ENCODE results near the gene HSD11B1L.
"Not testable (repeated sequence)": the region's sequence is repeated elsewhere in the genome, so short reads cannot be mapped to it uniquely, and the experiment has no call there.

The HSD11B1L gene

DNA sequence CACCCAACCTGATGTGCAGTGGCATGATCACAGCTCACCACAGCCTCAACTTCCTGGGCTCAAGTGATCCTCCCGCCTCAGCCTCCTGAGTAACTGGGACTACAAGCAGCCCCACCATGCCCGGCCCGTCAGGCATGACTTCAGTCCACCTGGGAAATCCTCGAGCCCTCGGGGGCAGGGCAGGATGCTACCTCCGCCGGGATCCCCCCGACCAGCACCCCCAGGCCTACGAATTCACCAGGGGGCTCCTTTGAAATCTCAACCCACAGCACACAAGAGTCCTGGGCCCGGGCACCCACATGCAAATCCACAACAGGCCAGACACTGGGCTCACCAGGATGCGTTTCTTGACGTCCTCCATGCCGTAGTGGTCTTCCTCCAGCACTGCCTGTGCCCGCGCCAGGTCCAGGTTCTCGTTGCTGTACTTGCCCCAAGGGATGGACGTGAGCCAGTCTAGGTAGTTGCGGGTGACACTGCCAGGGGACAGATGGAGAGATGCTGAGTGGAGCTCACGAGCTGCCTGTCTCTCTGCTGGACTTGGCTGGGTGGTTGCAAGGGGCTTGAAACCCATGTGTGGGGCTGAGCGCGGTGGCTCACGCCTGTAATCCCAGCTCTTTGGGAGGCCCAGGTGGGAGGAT is 19.7 kb downstream of the HSD11B1L start:
- CTCF ChIA-PET: interaction anchor here (1.5 kb wide), 1 partner anchor 11 kb away, joined by 3 read pairs; no protein-coding TSS in a partner anchor
- POLR2A ChIA-PET: no interaction called here
- DNase-seq (ENCODE audit: extremely low spot score): no peak
- TF ChIP-seq, protein P1, sequence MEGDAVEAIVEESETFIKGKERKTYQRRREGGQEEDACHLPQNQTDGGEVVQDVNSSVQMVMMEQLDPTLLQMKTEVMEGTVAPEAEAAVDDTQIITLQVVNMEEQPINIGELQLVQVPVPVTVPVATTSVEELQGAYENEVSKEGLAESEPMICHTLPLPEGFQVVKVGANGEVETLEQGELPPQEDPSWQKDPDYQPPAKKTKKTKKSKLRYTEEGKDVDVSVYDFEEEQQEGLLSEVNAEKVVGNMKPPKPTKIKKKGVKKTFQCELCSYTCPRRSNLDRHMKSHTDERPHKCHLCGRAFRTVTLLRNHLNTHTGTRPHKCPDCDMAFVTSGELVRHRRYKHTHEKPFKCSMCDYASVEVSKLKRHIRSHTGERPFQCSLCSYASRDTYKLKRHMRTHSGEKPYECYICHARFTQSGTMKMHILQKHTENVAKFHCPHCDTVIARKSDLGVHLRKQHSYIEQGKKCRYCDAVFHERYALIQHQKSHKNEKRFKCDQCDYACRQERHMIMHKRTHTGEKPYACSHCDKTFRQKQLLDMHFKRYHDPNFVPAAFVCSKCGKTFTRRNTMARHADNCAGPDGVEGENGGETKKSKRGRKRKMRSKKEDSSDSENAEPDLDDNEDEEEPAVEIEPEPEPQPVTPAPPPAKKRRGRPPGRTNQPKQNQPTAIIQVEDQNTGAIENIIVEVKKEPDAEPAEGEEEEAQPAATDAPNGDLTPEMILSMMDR (IDR thresholded peaks at IDR 0.05; ENCODE audit: control extremely low read depth, extremely low read depth, low read depth, missing control alignments): no peak

DNA sequence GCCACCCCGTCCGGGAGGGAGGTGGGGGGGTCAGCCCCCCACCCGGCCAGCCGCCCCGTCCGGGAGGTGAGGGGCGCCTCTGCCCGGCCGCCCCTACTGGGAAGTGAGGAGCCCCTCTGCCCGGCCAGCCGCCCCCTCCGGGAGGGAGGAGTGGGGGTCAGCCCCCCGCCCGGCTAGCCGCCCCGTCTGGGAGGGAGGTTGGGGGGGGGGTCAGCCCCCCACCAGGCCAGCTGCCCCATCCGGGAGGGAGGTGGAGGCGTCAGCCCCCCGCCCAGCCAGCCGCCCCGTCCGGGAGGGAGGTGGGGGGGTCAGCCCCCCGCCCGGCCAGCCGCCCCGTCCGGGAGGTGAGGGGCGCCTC is 21.2 kb downstream of the HSD11B1L start:
- CTCF ChIA-PET; DNase-seq (ENCODE audit: extremely low spot score); POLR2A ChIA-PET: not testable (repeated sequence)

DNA sequence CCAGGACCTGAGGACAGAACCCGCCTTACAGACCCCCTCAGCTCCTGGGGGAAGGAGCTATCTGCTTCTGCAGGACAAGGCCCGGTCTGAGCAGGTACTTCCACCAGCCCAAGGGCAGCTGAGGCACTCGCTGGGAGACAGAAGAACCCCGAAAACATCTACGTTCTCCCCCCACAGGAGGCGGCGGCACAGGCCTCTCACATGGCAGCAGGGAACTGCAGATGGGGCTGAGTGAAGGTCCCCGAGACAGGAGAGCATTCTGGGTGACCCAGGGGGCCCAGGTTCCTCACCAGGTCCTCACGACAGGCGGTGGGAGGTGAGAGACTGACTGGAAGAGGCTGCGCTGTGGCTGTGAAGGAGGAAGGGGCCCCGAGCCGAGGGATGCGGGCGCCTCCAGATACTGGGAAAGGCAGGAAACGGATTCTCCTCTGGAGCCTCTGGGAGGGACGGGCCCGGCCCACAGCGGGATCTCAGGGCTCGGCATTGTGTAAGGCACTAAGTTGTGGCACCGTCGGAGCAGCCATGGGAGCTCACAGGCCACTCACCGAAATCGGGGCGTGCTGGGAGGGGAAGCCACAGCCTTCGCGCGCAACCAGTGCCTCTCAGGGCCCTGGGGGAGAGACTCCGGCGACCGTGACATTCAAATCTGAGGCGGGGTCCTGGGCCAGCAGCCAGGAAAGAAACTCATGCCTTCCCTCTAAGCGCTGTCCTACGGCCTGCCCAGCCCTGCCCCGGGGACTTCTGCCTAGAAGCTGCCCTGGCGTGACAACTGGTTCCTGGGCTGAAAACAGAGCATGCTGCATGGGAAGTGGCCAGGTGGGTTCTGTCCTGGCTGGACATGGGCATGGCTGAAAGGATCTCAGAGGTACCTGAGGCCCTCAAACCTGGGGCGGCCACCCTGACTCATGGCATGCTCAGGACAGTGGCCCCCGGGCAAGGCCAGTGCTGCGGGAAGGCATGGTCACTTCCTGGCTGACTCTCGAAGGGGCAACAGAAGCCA is 23.3 kb downstream of the HSD11B1L start:
- no peak for DNase-seq (ENCODE audit: extremely low spot score)
- TF ChIP-seq, protein P1 (IDR thresholded peaks at IDR 0.05; ENCODE audit: control extremely low read depth, extremely low read depth, low read depth, missing control alignments): no peak
- CTCF ChIA-PET: interaction anchor here (0.7 to 2.0 kb wide), 3 partner anchors 13 to 16 kb away, joined by 3 to 7 read pairs (median 6); partner anchors contain the start of gene RPL36
- POLR2A ChIA-PET: interaction anchor here (0.5 kb wide), 1 partner anchor 10 kb away, joined by 5 read pairs; no protein-coding TSS in a partner anchor

DNA sequence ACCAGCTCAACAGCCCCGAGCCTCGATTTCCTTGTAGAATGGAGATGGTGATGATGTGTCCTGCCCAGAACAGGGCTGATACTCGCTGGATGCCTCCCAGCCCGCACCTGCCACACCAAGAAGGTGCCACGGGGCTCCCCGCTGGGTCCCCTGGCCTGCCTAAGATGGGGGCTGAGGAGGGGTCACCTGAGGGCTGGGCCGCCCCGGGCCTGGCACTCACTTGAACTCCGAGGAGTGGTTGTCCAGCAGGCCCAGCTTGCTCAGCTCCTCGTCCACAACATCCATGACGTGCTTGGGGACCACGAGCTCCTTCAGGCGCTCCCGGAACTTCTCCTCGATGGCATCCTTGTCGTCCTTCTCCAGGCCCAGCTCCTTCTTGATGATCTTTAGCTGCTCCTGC is 24.7 kb downstream of the HSD11B1L start:
- no peak for DNase-seq (ENCODE audit: extremely low spot score)
- ChIA-PET POLR2A (interaction anchor here (0.7 to 1.2 kb wide), 2 partner anchors 13 to 15 kb away, joined by 3 to 4 read pairs; partner anchors contain the start of genes CATSPERD and LONP1), CTCF (interaction anchor here (1.1 to 2.0 kb wide), 4 partner anchors 14 to 18 kb away, joined by 3 to 7 read pairs (median 6); partner anchors contain the start of gene RPL36)
- TF ChIP-seq, protein P1 (IDR thresholded peaks at IDR 0.05; ENCODE audit: control extremely low read depth, extremely low read depth, low read depth, missing control alignments): no peak

DNA sequence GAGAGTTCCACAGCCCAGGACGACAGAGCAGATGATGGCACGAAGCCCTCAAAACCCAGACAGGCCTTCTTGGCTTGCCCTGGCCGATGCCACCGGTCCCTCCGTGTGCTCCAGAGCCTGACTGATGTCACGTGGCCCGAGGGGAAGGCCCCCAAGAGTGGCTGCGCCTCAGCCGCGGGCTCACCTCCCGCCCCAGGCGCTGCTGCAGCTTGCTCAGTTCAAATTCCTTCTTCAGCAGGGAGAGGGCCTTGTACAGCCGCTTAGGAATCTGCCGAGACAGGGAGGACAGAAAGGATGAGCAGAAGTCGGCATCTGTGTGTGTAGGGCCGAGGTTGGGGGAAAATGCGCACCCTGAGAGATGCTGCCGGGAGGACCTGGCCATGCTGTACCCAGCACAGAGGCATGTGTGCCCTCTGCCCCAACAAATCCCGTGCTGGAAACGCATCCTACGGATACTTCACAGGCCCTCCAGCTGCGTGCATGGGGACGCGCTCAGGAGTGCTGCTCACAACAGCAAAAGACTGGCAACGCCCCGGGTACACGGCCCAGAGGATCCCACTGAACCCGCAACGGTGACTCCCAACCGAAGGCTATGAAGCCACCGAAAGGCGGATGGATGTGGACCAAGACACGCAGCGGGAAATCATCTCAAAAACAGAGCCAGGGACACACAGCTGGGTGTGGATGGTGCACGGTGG is 26.2 kb downstream of the HSD11B1L start:
- CTCF ChIA-PET: interaction anchor here (1.0 to 7.9 kb wide), 2 partner anchors 10 to 19 kb away, joined by 3 to 64 read pairs; partner anchors contain the start of gene RPL36
- no peak for DNase-seq (ENCODE audit: extremely low spot score)
- POLR2A ChIA-PET: interaction anchor here (1.1 to 2.0 kb wide), 3 partner anchors 12 to 16 kb away, joined by 4 to 9 read pairs (median 5); partner anchors contain the start of genes CATSPERD and LONP1
- TF ChIP-seq, protein P1 (IDR thresholded peaks at IDR 0.05; ENCODE audit: control extremely low read depth, extremely low read depth, low read depth, missing control alignments): no peak

DNA sequence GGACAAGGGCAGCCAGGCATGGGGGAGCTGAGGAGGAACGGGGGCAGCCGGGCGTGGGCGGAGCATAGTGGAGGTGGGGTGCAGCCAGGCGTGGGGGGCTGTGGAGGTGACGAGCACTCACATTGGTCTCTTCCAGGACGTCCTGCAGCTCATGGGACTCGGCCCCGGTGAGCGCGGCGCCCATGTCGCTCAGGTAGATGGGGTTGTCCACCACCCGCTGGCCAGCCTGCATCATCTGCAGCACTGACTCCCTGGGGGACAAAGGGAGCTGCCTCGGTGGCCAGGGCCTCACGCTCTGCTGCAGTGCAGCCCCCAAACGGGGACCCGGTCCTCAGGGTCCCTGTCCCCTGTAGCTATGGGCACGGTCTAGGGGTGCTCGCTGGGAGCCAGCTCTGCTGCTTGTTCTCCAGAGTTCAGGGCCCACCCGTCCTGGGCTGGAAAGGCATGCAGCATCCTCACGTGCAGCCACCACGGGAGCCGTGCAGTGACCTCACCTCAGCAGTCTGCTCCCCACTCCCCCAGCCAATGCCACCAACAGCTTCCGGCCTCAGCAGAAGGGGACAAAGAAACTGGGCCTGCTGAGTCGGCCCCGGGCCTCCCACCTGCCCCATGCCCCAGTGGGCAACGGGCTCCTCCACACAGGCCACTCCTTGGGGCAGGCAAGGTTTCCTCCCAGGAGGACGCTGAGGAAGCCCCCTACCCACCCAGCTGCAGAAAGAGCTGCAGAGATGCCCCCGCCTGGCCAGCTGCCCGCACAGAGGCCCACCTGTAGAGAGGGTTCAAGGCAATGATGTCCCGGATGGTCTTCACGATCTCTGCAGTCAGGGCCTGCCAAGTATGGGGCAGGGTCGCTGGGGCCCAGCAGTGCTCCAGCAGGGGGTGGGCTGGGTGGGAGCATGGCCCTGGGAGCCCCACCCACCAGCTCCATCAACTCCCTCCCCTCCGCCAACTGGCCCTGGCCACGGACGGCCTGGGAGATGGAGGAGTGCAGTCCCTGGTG is 27.0 kb downstream of the HSD11B1L start:
- ChIA-PET POLR2A (interaction anchor here (1.1 to 2.0 kb wide), 2 partner anchors 13 to 17 kb away, joined by 5 to 9 read pairs; partner anchors contain the start of genes CATSPERD and LONP1), CTCF (interaction anchor here (1.5 to 7.9 kb wide), 2 partner anchors 13 to 20 kb away, joined by 4 to 64 read pairs; partner anchors contain the start of genes CATSPERD, LONP1 and RPL36)
- TF ChIP-seq, protein P1 (IDR thresholded peaks at IDR 0.05; ENCODE audit: control extremely low read depth, extremely low read depth, low read depth, missing control alignments): no peak
- no peak for DNase-seq (ENCODE audit: extremely low spot score)

All from GM10248 (cell line).